ENCODE data around the gene TUBGCP2. TPM values are rescaled to one million over a fixed set of nuclear protein-coding genes. Genes with fewer than 3 reads are reported as not detected.

TUBGCP2 gene
- total and polyA plus RNA-seq, 9 of the 15 experiments (the other 6 are each of a cell fraction or from before 2014, with no cell fraction given) = 4.3 to 56.6 (median 28.4) TPM

- TF ChIP-seq TSHZ1 (CRISPR knock-in tag; IDR thresholded peaks at IDR 0.05) (no peak), BCL6 (CRISPR knock-in tag; IDR thresholded peaks at IDR 0.05) (no peak), MAFF (IDR thresholded peaks at IDR 0.05; ENCODE audit: low read length) (no peak), SREBF2 (CRISPR knock-in tag; IDR thresholded peaks at IDR 0.05) (no peak), ZNF740 (CRISPR knock-in tag; IDR thresholded peaks at IDR 0.05) (peak; percentile 68; the same call in 1 of the 2 replicates), ZNF740 (tag; IDR thresholded peaks at IDR 0.05) (no peak), KDM5B (IDR thresholded peaks at IDR 0.05; ENCODE audit: insufficient replicate concordance, low read depth, low read length) (peak; percentile 31), MED1 (CRISPR knock-in tag; IDR thresholded peaks at IDR 0.05; ENCODE audit: borderline replicate concordance) (no peak), ZNF586 (CRISPR knock-in tag; conservative IDR thresholded peaks at IDR 0.05) (no peak), KLF1 (tag; IDR thresholded peaks at IDR 0.05) (no peak), BDP1 (IDR thresholded peaks at IDR 0.05; ENCODE audit: insufficient read depth, insufficient read length) (no peak), XRCC4 (IDR thresholded peaks at IDR 0.05; ENCODE audit: extremely low read depth, insufficient read depth, insufficient read length) (no peak), KLF10 (CRISPR knock-in tag; IDR thresholded peaks at IDR 0.05) (no peak), PBX2 (CRISPR knock-in tag; IDR thresholded peaks at IDR 0.05; ENCODE audit: low read depth) (no peak), PBX2 (tag; conservative IDR thresholded peaks at IDR 0.05; ENCODE audit: low read depth) (no peak), ID3 (CRISPR knock-in tag; IDR thresholded peaks at IDR 0.05) (no peak), ID3 (tag; IDR thresholded peaks at IDR 0.05) (no peak), USF1 (CRISPR knock-in tag; IDR thresholded peaks at IDR 0.05) (peak; percentile 23; the same call in 1 of the 2 replicates)
Measured at GRCh38 chr10:133350283-133350949, 41.7 kb upstream of the TUBGCP2 start (continued).
